Measurements from ENCODE around the gene REEP1.
"Not testable (repeated sequence)": the region's sequence is repeated elsewhere in the genome, so short reads cannot be mapped to it uniquely, and the experiment has no call there.

Gene REEP1

GRCh38 chr2:86241611-86242010, 95.8 kb downstream of the REEP1 start:
- DNase-seq, result no peak

- DNase-seq, result no peak
Observed at GRCh38 chr2:86240251-86240650, 97.2 kb downstream of the REEP1 start.

GRCh38 chr2:86239745-86240144, 97.7 kb downstream of the REEP1 start:
- no peak for DNase-seq

GRCh38 chr2:86239326-86239725, 98.1 kb downstream of the REEP1 start:
- DNase-seq, result no peak

- DNase-seq, result peak; percentile 37
Observed at GRCh38 chr2:86238354-86238753, 99.1 kb downstream of the REEP1 start.

DNA sequence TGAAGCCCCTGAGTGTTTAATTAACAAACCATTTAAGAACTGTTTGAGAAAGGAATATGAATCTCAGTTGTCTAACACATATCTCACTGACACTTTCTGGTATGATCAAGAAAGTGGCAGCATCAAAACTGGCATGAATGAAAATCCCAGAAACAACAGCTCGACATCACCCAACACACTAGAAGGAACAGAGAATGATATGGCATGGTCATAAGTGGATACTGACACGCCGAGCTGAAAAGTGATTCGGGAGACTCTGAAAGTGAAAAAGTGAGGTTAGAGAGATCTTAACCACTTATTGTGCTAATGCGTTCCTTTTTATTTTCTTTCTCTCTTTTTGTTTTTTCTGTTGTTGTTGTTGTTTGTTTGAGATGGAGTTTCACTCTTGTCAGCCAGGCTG, 100.3 kb downstream of the REEP1 start:
- DNase-seq, result no peak

DNA sequence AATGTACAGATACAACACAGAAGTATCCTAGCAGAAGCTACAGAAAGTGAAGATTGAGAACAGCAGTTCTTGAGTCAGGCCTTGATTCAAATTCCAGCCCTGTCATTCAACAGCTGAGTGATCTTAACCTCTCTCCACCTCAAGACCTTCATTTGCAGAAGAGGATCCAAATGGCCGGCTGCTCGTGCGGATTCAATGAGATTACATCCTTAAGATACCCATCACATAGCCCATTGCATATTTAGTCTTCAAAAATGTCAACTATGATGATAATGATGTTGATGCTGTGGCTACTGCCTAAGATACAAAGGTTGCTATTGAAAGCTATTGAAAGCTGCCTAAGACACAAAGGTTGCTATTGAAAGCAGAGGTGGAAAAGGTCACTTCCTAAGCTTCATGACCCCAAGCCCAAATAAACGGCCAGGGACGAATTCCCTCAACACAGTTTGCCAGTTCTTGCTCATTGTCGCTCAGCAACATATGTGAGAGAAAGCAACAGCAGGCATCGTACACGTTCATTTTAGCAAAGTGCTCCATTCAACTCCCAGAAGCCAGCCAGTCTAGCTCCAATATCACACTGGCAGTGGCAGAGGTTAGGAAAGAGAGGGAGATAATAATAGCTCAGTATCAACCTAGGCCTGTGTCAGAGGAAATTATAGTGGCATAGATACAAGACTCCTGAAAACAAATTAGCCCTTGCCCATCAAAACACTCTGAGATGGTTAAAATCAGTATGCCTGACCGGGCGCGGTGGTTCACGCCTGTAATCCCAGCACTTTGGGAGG, 102.0 kb downstream of the REEP1 start:
- no peak for DNase-seq

DNA sequence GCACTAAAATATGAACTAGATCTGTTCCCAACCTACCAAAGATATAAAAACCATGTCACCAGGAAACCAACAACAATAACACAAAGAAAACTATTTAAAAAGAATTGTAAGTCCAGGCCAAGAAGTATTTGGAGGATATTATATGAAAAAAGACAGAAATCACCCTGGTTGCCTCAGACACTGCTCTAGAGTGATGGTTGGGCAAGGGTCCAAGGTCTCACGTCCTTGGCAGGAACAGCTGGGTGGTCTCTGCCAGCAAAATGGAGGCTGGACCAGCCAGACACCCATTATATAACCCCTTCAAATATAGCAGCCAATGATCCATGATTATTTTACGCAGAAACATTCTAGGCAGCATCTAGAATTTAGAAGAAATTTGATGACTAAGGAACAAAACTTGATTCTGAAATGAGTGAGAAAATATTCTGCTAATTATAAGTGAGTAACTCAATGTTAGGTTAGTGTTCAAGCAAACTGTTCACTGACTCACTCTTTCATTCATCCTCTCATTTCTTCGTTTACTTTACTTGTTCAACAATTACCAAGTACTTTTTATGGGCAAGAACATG, 102.8 kb downstream of the REEP1 start:
- no peak for DNase-seq

- no peak for DNase-seq
Observed at GRCh38 chr2:86233436-86233835, 104.0 kb downstream of the REEP1 start.

DNA sequence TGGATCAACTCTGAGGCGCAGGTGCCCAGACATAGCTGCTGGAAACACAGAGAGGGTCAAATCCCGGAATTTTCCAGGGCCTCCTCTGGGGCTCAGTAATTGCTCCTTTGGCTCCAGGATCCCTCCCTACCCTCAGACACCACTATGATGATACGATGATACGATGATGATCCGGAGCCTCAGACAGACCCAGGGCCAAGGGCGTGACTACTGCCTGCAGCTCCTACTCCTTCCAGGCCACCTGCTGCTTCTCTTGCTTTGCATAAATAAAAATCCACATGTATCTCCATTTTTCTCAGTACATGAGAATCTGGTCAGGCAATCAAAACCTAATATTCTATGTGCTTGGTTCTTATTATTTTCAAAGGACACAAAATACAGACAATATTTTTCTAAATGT, 104.5 kb downstream of the REEP1 start:
- DNase-seq, result no peak

DNA sequence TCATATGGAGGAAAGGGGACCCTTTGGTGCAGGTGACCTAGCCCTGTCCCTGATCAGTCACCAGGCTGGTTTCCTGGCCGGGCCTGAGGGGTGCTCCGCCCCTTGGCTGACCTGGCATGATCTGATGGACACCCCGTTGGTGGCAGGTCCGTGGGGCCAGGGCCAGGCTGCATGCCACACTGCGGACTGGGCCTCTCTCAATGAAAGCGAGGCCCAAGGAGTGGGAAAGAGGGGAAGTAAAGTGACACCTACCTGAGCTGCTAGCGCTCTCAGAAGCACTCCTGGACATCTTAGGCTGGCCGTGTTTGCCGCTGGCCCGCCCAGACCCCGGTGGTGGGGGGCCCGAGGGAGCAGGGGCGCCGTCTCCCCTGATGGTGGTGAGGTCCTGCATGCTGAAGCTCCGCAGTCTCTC, 105.0 kb downstream of the REEP1 start:
- no peak for DNase-seq

DNA sequence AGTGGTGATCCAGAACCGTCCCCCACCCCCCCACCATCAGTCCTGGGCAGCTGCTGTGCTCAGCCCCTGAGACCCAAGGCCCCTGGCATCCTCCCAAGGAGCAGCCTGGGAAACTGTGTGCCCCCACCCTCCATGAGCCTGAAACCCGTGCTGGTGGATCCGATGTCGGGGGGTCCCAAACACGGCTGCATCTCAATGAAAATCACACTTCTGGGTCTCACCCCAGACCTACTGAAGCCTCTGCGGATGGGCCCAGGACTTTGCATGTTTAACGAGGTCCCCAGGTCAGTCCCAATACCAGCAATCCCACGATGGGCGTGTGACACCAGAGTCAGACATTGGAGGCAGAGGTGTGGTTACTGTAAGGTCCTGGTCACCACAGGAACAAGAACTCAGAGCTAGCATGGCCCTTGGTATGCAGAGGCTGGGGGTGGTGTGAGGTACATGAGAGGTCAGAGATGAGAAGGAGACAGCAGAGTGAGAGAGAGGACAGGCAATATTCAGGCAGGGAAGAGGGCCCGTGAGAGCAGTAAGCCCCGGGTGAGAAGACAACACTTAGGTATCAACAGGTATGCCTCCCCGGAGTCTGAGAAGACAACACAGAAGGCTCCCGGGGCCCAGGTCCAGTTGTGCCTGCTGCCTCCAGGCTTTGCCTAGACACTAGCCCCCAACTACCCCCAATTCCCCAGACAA, 105.6 kb downstream of the REEP1 start:
- no peak for DNase-seq

DNA sequence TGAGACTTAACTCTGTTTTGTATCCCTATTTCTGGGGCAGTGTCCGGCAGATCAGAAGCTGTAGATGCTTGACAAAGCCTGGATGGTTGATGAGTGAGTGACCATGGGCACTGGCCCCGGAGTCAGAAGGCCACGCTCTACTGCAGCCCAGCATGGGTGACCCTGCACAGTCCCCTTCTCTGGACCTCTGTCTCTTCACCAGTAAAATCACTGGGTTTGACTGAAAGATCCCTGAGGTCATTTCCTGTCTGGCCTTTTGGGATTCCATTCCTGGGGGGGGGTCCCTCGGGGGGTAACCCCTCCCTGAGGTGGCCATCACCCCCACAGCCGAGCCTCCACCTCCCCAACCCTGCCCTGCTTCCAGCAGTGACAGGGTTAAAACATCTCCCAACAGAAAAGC, 106.5 kb downstream of the REEP1 start:
- no peak for DNase-seq

GRCh38 chr2:86229221-86229620, 108.2 kb downstream of the REEP1 start:
- DNase-seq, result no peak

GRCh38 chr2:86228574-86228973, 108.9 kb downstream of the REEP1 start:
- not testable (repeated sequence) for DNase-seq

DNA sequence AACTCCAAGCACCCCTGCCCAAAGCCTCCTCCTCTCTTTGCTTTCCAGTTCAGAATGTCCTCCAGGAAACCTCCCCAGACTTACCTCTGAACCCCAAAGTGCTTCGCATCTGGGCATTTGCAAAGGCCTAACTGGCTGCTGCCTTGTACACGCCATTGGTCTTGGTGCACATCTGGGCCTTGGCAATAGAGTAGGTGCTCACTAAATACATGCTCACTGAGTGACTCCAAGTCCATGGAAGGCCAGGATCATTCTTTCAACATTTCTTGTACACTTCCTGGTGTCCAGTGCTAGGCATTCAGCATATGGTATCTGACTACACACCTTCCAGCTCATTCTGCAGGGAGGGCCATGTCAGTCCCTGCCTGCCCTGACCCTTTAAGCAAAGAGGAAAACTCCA, 109.7 kb downstream of the REEP1 start:
- DNase-seq, result no peak

DNA sequence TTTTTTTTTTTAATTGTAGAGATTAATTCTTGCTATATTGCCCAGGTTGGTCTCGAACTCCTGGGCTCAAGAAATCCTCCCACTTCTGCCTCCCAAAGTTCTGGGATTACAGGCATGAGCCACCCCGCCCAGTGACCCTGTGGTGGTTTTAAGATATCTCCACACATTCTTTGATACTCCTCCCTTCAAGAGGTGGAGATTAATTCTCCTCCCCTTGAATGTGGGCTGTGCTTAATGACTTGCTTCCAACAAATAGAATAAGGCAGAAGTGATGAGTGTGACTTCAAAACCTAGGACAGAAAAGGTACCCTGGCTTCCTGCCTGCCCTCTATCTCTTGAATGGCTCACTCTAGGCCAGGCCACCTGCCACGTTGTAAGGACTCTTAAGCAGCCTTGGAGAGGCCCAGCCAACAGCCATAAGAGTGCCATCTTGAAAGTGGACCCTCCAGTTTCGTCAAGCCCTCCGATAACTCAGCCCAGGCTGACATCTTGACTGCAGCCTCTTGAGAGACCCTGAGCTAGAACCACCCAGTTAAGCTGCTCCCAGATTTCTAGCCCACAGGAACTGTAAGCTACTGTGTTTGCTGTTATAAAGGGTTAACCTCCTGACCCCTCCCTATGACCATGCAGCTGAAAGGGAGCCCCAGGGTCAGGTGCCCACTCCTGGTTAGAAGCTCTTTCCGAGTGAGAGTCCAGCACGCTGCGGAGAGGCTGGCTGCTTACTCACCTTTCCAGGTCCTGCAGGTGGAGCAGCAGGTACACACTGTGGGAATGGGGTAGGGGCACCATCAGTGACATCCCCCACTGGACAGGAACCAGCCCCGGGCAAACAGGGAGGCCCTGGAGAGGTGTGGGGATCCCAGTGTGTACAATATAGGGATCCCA, 110.5 kb downstream of the REEP1 start:
- no peak for DNase-seq

DNA sequence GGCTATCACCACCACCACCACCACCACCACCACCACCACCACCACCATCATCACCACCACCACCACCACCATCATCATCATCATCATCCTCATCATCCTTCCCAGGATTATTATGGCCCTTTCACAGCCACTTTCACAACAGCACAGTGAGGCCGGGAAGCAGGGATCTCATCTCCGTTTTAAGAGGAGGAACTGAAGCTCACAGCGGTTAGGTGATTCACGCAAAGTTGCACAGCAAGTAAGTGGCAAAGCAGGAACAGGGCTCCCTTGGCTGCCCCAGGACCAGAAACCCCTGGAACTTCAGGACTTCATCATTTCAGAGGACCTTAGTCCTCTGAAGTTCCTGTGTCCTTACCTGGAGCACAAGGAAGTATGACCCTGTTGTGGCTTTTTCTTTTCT, 111.4 kb downstream of the REEP1 start:
- DNase-seq, result no peak

DNA sequence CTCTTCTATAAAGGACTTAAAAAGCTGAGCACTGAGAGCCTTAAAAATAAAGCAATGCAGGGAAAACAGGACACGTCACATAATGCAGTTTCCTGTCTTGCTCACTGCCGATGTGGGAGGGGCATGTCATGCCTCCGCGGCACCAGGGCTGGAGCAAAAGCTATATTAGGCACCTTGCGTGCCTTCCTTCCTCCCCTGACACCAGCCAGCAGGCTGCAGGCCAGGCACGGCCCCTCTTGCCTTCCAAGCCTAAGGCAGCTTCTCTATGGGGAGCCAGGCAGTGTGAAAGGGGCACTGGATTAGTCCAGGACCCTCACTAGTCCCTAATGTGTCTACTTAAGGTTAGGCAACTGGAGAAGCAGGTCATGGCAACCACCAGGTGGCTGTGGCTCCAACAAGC, 111.8 kb downstream of the REEP1 start:
- DNase-seq, result peak; percentile 20

DNA sequence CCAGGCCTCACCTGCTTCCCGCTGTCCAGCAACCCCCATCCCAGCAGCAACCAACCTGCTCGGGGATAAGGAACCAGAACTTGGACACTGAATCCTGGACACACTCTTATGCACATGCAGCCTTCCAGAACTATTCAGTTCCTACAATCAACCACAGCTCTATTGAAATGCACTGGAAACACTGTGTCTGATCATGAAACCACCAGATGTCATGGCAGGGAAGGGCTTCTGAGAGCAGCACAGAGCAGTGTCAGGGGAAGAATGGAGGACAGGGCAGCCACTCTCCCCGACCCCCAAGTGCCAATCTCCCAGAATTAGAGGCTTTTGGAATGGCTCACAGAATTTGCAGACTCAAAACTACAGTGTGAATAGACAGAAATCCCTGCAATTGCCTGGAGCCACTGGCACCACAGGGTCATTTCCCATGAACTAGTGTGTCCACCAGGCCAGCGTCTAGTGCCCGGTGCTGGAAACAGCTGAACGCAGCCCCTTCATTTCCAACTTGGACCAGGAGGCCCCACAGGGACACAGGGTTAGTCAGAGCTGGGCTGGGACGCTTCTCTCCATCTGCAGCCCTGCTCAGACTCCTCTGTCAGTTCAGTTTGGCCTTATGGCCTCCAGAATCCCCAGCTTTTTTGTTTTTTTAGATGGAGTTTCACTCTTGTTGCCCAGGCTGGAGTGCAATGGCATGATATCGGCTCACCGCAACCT, 112.6 kb downstream of the REEP1 start:
- DNase-seq, result no peak

DNA sequence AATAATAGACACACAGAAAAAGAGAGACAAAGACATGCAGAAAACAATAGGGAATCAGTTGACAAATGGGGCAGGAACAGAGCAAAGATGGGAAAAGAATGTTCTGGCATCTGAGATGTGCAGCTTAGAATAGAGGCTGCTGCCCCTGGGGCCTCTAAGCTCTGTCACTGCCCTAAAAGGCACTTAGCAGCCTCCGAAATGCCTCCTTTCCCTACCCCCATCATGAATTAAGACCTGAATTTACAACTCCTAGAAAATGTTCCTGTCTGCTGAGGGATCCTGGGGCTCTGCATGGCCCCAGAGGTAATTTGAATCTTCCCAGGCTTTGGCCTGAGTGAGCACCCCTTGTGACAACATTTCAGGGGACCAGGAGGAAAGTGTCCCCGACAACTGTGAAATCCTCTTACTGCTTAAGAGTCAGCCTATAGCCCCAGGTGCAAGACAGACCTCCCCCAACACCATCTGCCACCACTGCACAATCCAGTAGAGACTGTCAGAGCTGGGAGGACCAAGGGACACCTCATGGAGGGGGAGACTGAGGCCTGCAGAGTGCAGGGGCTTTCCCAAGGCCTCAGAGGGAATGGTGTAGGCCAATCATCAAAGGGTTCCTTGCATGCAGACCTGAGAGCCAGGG, 113.4 kb downstream of the REEP1 start:
- no peak for DNase-seq
